ENCODE data around the gene MAP3K6. TPM values are rescaled to one million over a fixed set of nuclear protein-coding genes. Genes with fewer than 3 reads are reported as not detected.

The MAP3K6 gene
- total RNA-seq, 4 donors from 2014 or later = 72.3 to 121 (median 76.9) TPM

DNA sequence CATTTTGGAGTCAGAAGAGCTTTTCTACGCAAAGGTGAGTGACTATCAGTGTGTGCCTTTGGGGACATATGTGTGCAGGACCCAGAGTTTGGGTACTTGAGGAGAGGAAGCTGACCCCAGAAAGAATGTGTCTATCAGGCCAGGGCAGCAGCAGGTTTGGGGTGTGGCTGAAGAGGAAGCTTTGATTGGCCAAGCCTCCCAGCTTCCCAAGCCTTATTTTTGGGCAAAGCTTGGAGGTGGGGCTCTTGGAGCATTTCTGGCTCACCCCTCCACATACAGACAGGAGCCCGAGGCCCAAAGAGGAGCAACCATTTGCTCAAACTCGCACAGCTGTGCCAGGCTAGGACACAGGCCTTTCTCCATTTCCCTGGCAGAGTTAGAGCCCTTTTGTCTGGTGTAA, 30.3 kb upstream of the MAP3K6 start:
- WGBS, 2 donors = 53 to 61% methylated on average over 3 of the region's 3 CpGs
- no peaks in the 10 kb centered on the region for H3K27me3 ChIP-seq
- no peak for TF ChIP-seq POLR2A (IDR thresholded peaks at IDR 0.05)
- TF ChIP-seq, protein P1, sequence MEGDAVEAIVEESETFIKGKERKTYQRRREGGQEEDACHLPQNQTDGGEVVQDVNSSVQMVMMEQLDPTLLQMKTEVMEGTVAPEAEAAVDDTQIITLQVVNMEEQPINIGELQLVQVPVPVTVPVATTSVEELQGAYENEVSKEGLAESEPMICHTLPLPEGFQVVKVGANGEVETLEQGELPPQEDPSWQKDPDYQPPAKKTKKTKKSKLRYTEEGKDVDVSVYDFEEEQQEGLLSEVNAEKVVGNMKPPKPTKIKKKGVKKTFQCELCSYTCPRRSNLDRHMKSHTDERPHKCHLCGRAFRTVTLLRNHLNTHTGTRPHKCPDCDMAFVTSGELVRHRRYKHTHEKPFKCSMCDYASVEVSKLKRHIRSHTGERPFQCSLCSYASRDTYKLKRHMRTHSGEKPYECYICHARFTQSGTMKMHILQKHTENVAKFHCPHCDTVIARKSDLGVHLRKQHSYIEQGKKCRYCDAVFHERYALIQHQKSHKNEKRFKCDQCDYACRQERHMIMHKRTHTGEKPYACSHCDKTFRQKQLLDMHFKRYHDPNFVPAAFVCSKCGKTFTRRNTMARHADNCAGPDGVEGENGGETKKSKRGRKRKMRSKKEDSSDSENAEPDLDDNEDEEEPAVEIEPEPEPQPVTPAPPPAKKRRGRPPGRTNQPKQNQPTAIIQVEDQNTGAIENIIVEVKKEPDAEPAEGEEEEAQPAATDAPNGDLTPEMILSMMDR (IDR thresholded peaks at IDR 0.05) = no peak
- intact Hi-C loops (cut with DNase I) = loop anchor here (10.0 kb wide), 1 partner anchor 268 kb away; no protein-coding TSS in a partner anchor
- no peak overlapping the region for H3K4me3 ChIP-seq
- no peaks in the 10 kb centered on the region for H3K9me3 ChIP-seq
- H3K4me1 ChIP-seq = peaks cover 13 to 80% (median 21%) of the 10 kb centered on the region in 3 donors
- no peaks in the 10 kb centered on the region for H3K36me3 ChIP-seq
- no peak overlapping the region for H3K27ac ChIP-seq
- no peak for DNase-seq

DNA sequence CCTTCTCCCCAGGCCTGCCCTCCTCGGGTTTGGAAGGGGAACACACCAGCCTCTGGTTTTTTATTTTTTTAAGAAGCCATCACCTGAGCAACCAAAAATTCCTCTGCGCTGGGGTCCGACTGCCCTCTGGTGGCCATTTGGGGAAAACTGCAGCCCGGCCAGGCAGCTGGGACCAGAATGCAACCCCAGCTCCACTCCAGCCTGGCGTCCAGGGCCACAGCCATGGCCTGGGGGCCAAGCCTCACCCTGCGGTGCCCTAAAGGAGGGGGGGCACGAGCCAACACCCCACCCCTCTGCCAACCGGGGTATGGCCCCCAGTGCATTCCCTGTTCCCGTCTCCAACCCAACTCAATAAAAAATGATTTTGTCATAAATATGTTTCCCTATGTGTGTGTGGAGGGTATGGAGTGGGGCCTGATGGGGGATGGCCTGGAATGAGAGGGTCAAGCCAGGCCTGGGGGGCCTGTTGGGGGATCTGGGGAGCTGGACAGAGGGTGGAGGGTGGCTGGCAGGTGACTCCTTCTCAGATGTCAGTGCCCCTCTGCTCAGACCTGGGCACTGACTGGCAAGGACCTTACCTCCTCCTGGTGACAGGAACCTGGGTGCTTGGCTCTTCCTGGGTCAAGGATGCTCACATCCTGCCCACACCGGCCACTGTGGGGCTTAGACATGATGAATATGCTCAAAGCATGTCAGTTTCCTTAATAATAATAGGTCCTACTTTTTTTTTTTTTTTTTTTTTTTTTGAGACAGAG, 28.9 kb upstream of the MAP3K6 start:
- H3K9me3 ChIP-seq = no peaks in the 10 kb centered on the region
- TF ChIP-seq, protein P1 (IDR thresholded peaks at IDR 0.05) = peak; percentile 96 to 99 (median 97)
- TF ChIP-seq POLR2A (IDR thresholded peaks at IDR 0.05) = no peak
- no peaks in the 10 kb centered on the region for H3K36me3 ChIP-seq
- DNase-seq = no peak
- 2 to 3% methylated on average over 8 to 9 of the region's 10 CpGs for WGBS, 2 donors
- no peaks in the 10 kb centered on the region for H3K27me3 ChIP-seq
- no peak overlapping the region for H3K4me3 ChIP-seq
- peaks cover 19 to 78% (median 19%) of the 10 kb centered on the region in 3 donors for H3K4me1 ChIP-seq
- H3K27ac ChIP-seq = peak overlapping the region in 1 of 4 donors; percentile 22
- intact Hi-C loops (cut with DNase I) = loop anchor here (10.0 kb wide), 1 partner anchor 269 kb away; no protein-coding TSS in a partner anchor

DNA sequence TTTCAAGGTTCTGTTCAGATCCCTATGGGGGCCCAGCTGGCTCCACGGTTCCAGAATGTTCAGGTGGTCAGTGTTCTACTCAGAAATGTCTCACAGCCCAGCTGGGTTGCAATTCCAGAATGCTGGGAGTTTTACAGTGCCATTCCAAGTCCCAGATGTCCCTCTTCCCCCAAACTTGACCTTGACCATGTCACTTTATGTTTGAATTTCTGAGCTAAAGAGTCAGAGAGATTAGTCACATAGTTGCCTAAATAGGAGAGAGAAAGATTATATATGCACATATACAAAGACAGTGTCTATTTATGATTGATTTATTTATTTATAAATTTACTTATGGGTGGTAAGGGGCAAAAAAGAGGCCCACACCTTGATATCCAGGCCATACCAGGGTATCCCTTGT, 28.2 kb upstream of the MAP3K6 start:
- WGBS, 2 donors = 83% methylated on average over 1 of the region's 1 CpG; no CpG with 5 or more reads in 1 of the 2 donors

DNA sequence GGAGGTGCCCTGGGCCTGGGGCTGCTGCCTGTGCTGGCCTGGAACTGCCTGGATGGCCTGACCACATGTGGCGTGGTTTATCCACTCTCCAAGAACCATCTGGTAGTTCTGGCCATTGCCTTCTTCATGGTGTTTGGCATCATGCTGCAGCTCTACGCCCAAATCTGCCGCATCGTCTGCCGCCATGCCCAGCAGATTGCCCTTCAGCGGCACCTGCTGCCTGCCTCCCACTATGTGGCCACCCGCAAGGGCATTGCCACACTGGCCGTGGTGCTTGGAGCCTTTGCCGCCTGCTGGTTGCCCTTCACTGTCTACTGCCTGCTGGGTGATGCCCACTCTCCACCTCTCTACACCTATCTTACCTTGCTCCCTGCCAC, 27.5 kb upstream of the MAP3K6 start:
- no peaks in the 10 kb centered on the region for H3K27me3 ChIP-seq
- intact Hi-C loops (cut with DNase I) = loop anchor here (5.0 to 10.0 kb wide), 4 partner anchors 37 to 292 kb away; no protein-coding TSS in a partner anchor
- no peaks in the 10 kb centered on the region for H3K9me3 ChIP-seq
- peaks cover 19 to 65% (median 19%) of the 10 kb centered on the region in 3 donors for H3K4me1 ChIP-seq
- DNase-seq = no peak
- no peak overlapping the region for H3K27ac ChIP-seq
- TF ChIP-seq, protein P1 (IDR thresholded peaks at IDR 0.05) = no peak
- no peak for TF ChIP-seq POLR2A (IDR thresholded peaks at IDR 0.05)
- H3K36me3 ChIP-seq = no peaks in the 10 kb centered on the region
- WGBS, 2 donors = 95 to 100% methylated on average over 3 to 6 of the region's 9 CpGs
- H3K4me3 ChIP-seq = no peak overlapping the region

More for the DNA sequence above, 28.2 kb upstream of the MAP3K6 start:
- Histone ChIP-seq H3K27me3 (no peaks in the 10 kb centered on the region), H3K4me3 (no peak overlapping the region), H3K36me3 (no peaks in the 10 kb centered on the region), H3K4me1 (peaks cover 19 to 72% (median 19%) of the 10 kb centered on the region in 3 donors), H3K27ac (peak overlapping the region in 1 of 4 donors; percentile 22), H3K9me3 (no peaks in the 10 kb centered on the region)
- no peak for DNase-seq
- TF ChIP-seq, protein P1 (IDR thresholded peaks at IDR 0.05) = no peak
- TF ChIP-seq POLR2A (IDR thresholded peaks at IDR 0.05) = no peak
- intact Hi-C loops (cut with DNase I) = loop anchor here (5.0 to 10.0 kb wide), 4 partner anchors 38 to 293 kb away; no protein-coding TSS in a partner anchor

DNA sequence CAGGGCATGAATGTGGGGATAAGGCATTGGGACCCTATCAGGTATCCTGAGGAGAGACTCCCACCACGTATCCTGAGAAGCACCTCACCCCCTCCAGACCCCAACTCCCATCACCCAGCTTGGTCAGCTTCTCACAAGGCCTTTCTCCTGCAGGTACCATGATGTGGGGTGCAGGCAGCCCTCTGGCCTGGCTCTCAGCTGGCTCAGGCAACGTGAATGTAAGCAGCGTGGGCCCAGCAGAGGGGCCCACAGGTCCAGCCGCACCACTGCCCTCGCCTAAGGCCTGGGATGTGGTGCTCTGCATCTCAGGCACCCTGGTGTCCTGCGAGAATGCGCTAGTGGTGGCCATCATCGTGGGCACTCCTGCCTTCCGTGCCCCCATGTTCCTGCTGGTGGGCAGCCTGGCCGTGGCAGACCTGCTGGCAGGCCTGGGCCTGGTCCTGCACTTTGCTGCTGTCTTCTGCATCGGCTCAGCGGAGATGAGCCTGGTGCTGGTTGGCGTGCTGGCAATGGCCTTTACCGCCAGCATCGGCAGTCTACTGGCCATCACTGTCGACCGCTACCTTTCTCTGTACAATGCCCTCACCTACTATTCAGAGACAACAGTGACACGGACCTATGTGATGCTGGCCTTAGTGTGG, 27.0 kb upstream of the MAP3K6 start:
- peaks cover 19 to 60% (median 19%) of the 10 kb centered on the region in 3 donors for H3K4me1 ChIP-seq
- intact Hi-C loops (cut with DNase I) = loop anchor here (5.0 to 10.0 kb wide), 4 partner anchors 36 to 291 kb away; no protein-coding TSS in a partner anchor
- H3K27me3 ChIP-seq = no peaks in the 10 kb centered on the region
- WGBS, 2 donors = 80 to 84% methylated on average over 10 to 11 of the region's 18 CpGs
- DNase-seq = no peak
- TF ChIP-seq, protein P1 (IDR thresholded peaks at IDR 0.05) = no peak
- TF ChIP-seq POLR2A (IDR thresholded peaks at IDR 0.05) = no peak
- H3K9me3 ChIP-seq = no peaks in the 10 kb centered on the region
- H3K36me3 ChIP-seq = no peaks in the 10 kb centered on the region
- H3K4me3 ChIP-seq = no peak overlapping the region
- H3K27ac ChIP-seq = no peak overlapping the region

All from esophagus squamous epithelium (tissue), 5 donors.